ENCODE results near the gene KASH5.
"Not testable (repeated sequence)": the region's sequence is repeated elsewhere in the genome, so short reads cannot be mapped to it uniquely, and the experiment has no call there.

Gene KASH5

DNA sequence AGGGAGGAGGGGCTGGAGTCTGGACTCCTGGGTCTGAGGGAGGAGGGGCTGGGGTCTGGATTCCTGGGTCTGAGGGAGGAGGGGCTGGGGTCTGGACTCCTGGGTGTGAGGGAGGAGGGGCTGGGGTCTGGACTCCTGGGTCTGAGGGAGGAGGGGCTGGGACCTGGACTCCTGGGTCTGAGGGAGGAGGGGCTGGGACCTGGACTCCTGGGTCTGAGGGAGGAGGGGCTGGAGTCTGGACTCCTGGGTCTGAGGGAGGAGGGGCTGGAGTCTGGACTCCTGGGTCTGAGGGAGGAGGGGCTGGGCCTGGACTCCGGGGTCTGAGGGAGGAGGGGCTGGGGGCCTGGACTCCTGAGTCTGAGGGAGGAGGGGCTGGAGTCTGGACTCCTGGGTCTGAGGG lies 73.1 kb downstream of the KASH5 start:
- DNase-seq: not testable (repeated sequence)

DNA sequence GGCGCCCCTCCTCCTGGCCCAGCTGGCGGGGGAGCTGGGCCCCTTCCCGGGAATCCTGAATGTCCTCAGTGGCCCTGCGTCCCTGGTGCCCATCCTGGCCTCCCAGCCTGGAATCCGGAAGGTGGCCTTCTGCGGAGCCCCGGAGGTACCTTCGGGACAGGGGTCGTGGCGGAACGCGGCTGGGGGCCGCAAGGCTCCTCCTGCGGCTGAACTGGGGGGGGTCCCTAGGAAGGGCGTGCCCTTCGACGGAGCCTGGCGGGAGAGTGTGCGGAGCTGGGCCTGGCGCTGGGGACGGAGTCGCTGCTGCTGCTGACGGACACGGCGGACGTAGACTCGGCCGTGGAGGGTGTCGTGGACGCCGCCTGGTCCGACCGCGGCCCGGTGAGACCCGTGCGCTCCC lies 73.6 kb downstream of the KASH5 start:
- no peak for DNase-seq

DNA sequence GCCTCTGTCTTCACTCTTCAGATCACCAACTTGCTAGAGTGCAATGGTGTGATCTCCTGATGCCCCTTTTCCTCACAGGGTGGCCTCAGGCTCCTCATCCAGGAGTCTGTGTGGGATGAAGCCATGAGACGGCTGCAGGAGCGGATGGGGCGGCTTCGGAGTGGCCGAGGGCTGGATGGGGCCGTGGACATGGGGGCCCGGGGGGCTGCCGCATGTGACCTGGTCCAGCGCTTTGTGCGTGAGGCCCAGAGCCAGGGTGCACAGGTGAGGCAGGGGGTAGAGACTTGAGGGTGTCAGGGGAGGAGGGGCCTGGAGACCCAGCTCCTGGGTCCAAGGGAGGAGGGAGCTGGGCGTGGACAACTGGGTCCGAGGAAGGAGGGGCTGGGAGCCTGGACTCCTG lies 74.4 kb downstream of the KASH5 start:
- no peak for DNase-seq

DNA sequence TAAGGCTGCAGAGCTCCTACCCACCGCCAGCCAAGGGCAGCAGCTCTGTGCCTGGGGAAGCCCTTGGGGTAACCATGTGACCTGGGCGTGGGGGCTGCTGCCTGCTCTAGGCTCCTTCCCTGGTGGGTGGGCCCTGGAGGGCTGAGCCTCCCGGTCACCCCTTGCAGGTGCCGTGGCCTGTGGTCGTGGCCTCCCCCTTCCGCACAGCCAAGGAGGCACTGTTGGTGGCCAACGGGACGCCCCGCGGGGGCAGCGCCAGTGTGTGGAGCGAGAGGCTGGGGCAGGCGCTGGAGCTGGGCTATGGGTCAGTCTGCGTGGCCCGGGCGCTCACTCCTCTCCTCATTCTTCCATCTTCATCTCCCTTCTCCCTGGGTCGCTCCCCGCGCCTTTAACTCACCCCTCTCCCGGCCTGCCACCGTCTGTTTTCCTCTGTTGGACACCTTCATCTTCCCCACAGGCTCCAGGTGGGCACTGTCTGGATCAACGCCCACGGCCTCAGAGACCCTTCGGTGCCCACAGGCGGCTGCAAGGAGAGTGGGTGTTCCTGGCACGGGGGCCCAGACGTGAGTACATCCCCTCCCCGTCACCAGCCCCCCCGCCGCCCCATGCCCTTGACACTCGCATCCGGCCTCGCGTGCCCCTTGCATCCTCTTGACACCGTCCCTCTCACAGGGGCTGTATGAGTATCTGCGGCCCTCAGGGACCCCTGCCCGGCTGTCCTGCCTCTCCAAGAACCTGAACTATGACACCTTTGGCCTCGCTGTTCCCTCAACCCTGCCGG lies 76.1 kb downstream of the KASH5 start:
- no peak for DNase-seq

DNA sequence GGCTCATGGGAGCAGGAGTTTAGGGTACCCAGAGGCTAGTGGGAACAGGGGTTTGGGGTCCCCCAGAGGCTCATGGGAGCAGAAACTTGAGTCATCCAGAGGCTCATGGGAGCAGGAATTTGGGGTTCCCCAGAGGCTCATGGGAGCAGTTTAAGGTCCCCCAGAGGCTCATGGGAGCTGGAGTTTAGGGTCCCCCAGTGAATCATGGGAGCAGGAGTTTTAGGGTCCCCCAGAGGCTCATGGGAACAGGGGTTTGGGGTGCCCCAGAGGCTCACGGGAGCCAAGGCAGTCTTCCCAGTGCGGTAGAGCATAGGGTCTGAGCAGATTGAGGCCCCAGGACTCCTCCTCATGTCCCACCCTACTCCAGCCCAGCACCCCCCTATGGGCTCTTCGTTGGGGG lies 77.3 kb downstream of the KASH5 start:
- no peak for DNase-seq

Data from T-helper 9 cell (primary cell).